Fibroblast of villous mesenchyme (primary cell): ENCODE data around the gene DYRK1A. TPM values are rescaled to one million over a fixed set of nuclear protein-coding genes. Genes with fewer than 3 reads are reported as not detected.
A peak's percentile ranks its signal among the peaks of the same experiment; 100 is the strongest.
"Not testable (repeated sequence)": the region's sequence is repeated elsewhere in the genome, so short reads cannot be mapped to it uniquely, and the experiment has no call there.

Experiments used
- DNase-seq: peaks from one replicate; pipeline ENCODE4 v3.0.0-alpha.2; 2010; ENCODE audit warnings: low read depth
- H3K4me3 ChIP-seq: 2 replicates; pipeline ENCODE4 v1.5.1; 2011; ENCODE audit warnings: low read depth, mild to moderate bottlenecking, low read length
- total RNA-seq: library from RNA; depleted of rRNA; stranded (reverse); fragments of >200 nt; gene quantifications from 2 replicates; pipeline ENCODE4 v1.2.3, GENCODE V29; 2012
- TF ChIP-seq, protein P1 (sequence below): IDR thresholded peaks from 2 replicates; pipeline ENCODE4 v1.5.1; 2012; ENCODE audit warnings: low read depth, mild to moderate bottlenecking, low read length; ENCODE audit not compliant: insufficient read depth

The DYRK1A gene
- total RNA-seq, 1 donor: 77.7 TPM

DNA sequence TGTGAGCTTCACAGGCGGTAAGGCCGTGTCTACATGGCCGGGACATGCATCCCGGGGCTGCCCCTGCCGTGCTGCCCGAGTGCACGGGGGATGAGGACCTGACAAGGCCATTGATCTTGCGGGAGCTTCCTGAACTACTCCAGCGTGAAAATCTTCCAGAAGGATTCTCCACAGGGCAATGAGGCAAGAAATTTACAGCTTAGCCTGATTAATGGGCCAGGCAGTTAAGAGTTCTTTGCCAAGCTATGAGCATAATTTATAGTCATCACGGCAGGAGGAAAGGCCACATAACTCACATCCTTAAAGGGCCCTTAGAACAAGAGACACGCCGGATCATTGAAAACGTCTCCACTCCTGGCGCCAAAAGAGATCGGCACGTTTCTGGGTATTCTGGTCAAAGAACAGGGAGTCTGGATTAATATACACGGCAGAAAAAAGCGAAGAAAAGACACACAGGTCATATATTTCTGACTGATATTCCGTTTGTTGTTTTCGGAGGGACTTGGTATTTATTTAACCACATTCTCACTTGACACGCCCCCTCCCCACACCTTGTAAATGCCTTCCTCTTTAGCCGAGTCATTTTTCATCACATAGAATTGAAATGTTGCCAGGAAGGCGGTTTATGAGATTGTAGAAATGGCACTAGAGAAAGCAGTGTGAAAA is 180.5 kb downstream of the DYRK1A start:
- H3K4me3 ChIP-seq: no peak overlapping the region
- TF ChIP-seq, protein P1, sequence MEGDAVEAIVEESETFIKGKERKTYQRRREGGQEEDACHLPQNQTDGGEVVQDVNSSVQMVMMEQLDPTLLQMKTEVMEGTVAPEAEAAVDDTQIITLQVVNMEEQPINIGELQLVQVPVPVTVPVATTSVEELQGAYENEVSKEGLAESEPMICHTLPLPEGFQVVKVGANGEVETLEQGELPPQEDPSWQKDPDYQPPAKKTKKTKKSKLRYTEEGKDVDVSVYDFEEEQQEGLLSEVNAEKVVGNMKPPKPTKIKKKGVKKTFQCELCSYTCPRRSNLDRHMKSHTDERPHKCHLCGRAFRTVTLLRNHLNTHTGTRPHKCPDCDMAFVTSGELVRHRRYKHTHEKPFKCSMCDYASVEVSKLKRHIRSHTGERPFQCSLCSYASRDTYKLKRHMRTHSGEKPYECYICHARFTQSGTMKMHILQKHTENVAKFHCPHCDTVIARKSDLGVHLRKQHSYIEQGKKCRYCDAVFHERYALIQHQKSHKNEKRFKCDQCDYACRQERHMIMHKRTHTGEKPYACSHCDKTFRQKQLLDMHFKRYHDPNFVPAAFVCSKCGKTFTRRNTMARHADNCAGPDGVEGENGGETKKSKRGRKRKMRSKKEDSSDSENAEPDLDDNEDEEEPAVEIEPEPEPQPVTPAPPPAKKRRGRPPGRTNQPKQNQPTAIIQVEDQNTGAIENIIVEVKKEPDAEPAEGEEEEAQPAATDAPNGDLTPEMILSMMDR: no peak
- peak; percentile 72 for DNase-seq

DNA sequence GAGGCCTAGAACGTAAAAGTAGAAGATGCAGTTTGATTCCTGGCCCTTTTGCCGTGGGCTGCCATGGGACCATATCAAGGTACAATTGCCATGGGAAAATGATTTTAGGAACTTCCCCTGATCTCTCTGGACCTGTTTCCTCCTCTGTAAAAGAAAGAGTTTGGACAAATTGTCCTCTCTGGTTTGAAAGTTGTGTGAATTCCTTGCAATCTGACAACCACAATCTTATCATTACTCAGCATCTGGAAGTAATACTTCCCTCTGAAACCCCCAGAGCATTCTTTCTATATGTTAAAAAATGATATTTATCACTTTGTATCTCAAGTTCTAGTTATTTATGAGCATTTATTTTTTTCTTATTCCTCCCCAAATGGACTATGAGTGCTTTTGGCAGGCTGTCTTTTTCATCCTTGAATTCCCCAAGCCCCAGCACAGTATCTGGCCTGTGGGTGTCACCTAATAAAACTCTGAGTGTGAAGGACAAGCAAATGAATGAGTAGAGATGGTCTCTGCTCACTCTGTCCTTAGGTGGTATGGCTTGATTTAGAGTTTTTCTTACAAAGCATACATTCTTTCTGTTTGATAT is 181.1 kb downstream of the DYRK1A start:
- H3K4me3 ChIP-seq: no peak overlapping the region
- DNase-seq: no peak
- TF ChIP-seq, protein P1: no peak

DNA sequence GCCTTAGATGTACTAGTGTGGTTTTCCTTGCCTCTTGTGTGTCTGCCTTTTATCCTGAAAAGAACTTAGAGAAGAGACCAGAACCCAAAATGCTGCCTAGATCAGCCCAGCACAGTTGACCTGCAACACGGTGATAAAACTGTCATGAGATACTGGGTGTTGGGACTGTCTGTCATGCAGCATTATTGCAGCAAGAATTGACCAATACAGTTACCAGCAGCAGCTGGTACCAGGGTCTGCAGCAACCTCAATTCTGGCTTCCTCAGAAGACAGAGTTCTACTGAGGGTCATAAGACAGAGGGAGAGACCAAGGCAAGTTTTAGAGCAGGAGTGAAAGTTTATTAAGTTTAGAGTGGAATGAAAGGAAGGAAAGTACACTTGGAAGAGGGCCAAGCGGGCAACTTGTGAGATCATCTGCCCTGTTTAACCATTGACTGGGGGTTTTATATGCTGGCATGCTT is 182.0 kb downstream of the DYRK1A start:
- H3K4me3 ChIP-seq: no peak overlapping the region
- DNase-seq: no peak
- TF ChIP-seq, protein P1: no peak

DNA sequence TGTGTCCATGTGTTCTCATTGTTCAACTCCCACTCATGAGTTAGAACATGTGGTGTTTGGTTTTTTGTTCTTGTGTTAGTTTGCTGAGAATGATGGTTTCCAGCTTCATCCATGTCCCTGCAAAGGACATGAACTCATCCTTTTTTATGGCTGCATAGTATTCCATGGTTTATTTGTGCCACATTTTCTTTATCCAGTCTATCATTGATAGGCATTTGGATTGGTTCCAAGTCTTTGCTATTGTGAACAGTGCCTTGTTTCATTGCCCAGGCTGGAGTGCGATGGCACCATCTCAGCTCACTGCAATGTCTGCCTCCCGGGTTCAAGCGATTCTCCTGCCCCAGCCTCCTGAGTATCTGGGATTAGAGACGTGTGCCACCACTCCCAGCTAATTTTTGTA is 183.2 kb downstream of the DYRK1A start:
- H3K4me3 ChIP-seq, DNase-seq: not testable (repeated sequence)

DNA sequence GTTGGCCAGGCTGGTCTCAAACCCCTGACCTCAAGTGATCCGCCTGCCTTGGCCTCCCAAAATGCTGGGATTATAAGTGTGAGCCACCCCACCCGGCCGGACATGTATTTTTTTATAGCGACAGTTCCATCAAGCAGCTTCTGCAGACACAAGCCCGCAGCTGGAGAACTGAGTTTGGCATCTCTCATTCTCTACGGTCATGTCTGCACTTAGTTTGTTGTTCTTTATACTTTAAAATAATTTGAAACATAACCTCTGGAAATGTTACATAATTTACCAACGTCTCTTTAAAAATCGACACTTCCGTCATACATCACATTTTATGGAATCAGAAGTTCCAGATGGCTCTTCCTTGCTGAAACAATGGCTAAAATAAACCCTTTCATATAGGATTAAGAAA is 183.6 kb downstream of the DYRK1A start:
- no peak overlapping the region for H3K4me3 ChIP-seq
- TF ChIP-seq, protein P1: no peak
- DNase-seq: no peak

DNA sequence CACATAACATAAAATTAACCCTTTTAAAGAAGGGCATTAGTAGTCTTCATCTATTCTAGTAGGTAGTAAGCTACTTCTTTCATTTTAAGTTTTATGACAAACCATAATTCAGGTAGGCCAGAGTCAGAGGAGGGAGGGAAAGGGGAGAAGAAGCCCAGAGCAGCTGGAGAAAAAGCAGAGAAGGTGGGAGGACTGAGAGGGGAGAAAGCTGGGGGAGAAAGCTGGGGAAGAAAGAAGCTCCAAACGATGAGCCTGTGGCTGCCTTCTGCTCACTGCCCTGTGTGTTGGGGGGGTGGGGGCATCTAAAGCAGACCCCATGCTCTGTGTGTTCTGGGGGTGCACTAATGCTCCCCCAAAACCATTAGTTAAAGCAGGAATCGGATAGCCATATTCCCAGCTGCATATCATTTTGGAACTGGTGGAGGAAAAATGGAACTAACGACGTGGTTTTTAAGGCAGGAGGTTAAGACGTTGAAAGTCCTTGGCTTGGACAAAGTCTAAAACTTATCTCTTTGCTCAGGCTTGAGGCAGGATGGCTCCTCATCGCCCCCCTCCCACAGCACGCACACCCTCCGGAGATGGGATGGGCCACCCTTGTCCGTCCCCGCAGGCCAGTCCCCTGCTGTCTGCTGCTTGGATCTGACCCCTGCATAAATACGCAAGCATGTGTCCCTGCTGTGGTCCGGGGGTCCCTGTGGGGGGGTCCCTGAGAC is 184.2 kb downstream of the DYRK1A start:
- TF ChIP-seq, protein P1: no peak
- no peak overlapping the region for H3K4me3 ChIP-seq
- no peak for DNase-seq

DNA sequence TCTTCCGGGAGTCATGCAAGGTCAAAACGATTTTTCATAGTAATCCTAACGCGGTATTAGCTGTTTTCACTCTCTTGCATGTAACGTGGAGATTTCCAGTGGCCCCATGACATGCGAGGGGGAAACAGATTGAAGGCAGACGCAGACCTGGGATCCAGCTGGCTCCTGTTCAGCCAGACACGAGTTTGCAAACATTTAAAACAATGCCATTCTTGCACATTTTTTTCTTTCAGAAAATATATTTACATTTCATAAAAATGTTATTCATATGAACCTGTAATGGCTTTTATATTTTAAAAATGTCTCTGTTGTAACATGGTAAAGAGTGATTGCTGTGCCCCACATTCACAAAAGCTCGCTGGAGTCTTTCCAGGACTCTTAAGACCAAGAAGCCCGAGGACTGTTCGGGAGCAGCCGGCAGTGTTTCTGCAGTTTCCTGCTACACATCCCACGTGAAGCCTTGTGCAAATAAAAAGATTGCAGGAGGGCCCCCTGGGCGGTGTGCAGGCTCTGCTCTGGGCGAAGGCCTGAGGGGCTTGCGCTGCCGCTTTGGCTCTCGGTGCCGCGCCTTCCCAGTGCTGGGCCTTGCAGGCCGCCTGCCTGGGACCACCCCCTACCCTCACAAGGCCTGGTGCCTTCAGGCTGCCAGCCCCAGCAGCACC is 184.9 kb downstream of the DYRK1A start:
- peak; percentile 62 for DNase-seq
- TF ChIP-seq, protein P1: no peak
- H3K4me3 ChIP-seq: no peak overlapping the region
